Measurements from ENCODE around the gene ITPR3. TPM values are rescaled to one million over a fixed set of nuclear protein-coding genes. Genes with fewer than 3 reads are reported as not detected.
A peak's percentile ranks its signal among the peaks of the same experiment; 100 is the strongest.

The ITPR3 gene
- total RNA-seq, 1 donor from 2014 or later, result 8.0 TPM

DNA sequence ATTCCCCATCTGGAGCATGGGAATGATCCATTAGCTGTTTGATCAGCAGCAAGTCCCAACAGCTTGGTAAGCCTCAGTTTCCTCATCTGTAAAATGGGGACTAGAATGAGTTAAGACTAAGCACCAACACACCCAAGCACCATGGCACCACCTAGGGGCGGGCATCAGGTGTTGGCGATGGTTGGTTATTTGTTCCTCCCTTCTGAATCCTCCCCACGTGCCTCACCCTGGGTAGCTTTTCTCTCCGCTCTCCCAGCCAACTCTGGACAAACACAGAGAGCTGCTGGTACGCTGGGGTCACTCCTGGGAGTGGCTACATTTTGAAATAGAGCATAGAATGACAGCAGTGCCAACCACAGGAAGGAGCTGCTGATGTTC, 13.3 kb upstream of the ITPR3 start:
- no peak for ATAC-seq
- intact Hi-C loops (cut with DNase I), result loop anchor here (2.0 kb wide), 1 partner anchor 17 kb away; no protein-coding TSS in a partner anchor
- no peak for DNase-seq (ENCODE audit: missing footprints)

DNA sequence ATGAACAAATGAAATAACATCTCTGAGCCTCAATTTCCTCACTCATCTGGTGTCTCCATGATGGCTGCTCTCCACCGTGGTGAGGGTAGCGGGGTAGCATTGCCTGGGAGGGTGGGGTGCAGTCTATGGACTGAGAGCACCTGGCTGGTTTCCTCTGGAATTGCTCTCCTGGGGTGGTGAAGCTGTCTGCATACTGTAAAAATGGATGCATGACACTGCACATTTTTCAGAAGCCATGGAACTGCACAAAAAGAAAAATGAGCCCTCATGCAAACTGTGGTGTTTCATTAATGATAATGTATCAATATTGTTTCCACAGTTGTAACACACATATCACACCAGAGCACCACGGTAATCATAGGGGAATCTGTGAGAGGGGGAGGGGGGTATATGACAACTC, 12.1 kb upstream of the ITPR3 start:
- intact Hi-C loops (cut with DNase I), result loop anchor here (2.0 kb wide), 1 partner anchor 18 kb away; no protein-coding TSS in a partner anchor
- DNase-seq (ENCODE audit: missing footprints), result no peak
- no peak for ATAC-seq

DNA sequence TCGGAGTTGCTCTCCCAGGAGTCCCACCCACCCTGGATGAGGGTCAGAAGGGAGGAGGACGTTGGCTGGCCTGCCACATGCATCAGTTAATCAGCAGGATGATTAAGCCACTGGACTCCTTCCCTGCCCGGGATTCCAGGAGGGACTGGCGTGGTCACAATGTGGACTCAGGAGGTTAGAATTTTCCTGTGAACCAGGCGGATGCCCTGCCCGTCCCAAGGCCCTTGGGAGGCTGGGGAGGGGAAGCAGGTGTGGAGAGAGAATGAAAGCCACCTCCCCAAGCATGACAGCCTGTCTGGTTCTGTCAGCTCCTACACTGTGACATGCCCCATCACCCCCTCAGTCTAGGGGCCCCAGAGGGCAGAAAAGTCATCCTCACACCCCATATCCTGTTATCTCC, 11.6 kb upstream of the ITPR3 start:
- ATAC-seq, result peak; percentile 77
- intact Hi-C loops (cut with DNase I), result loop anchor here (2.0 kb wide), 1 partner anchor 19 kb away; no protein-coding TSS in a partner anchor

DNA sequence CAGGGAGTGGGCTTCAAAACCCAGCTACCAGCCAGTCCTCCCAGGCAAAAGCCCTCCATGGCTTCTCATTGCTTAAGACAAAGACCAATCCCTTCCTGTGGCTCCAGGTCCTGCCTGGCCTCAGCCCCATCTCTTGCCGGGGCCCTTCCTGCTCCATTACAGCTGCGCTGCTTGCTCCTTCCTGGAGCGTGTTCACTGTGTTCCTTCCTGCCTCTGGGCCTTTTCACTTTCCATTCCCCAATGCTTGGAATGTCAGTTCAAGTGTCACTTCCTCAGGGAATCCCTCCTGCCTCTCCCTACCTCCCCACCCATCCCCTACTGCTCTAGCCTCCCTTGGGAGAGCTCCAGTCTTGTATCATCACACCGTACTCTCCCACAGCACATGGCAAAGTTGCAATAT, 11.1 kb upstream of the ITPR3 start:
- ATAC-seq, result no peak
- intact Hi-C loops (cut with DNase I), result no loop called here
- DNase-seq (ENCODE audit: missing footprints), result no peak

More for the DNA sequence above, 11.6 kb upstream of the ITPR3 start:
- peak; percentile 76 for DNase-seq (ENCODE audit: missing footprints)

DNA sequence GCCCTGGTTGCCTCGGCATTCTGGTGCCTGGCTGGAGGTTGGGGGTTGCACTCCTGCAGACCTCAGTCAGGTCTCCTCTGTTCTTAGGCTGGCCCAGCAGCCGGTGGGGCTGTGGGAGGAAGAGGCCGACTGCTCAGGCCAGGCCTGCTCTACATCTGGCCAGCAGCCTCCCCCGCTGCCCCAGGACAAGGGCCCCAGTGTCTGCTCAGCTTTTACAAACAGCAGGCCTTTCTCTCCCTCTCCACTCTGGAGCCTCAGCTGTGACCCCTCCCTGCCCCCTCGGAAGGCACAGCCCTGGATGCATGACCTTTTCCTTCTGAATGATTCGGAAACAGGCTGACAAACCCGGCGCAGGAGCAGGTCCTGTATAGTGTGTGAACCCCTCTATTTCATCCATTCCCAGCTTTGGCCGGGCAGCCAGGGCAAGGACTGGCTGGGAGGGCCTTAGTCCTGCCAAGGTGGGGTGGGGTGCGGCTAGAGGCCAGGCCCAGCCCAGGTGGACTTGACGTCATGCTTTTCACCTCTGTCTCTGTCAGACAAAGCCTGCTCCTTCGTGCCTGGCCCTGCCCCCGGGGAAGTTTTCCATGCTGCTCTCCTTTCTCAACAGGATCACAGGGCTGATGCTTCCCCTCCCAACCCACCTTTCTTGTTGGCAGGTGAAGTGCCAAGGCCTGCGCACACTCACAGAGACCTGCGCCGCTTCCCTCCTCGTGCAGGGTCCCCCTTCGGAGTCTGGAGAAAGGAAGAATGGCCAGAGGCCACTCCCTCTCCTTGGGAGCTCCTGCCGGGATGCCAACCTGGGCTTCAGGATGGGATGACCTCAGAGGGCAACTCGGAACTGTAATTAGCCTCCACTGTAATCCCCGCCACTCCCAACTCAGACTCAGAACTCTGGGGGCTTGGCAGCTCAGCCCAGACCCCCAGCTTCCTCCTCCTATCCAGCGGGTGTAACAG, 10.1 kb upstream of the ITPR3 start:
- ATAC-seq (peak; percentile 58), DNase-seq (ENCODE audit: missing footprints) (no peak)
- intact Hi-C loops (cut with DNase I), result no loop called here

DNA sequence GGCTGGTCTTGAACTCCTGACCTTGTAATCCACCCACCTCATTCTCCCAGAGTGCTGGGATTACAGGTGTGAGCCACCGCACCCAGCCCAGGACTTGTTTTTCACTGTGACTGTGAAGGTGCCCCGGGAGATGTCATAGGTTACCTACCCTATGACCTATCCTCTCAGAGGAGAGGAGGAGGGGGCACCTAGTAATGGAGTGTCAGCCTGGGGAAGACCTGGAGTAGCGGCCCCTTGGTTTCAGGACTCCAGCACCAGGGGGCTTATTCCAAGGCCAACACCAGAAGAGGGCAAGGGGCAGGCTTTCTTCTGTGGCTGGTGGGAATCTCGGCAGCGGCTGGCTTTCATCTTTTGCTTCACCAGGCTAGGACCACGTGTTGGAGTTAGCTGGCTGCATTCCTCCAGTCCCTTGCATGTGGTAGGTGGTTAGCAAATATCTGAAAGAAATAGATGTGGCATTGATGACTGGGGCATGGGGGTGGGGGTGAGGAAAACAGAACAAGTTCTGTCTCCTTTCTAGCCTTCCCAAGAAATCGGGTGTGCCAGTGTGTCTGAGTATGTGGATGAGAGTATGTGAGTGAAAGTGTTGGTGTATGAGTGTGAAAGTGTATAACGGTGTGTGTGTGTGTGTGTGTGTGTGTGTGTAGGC, 7.9 kb upstream of the ITPR3 start:
- no peak for ATAC-seq
- intact Hi-C loops (cut with DNase I), result no loop called here
- DNase-seq (ENCODE audit: missing footprints), result no peak

DNA sequence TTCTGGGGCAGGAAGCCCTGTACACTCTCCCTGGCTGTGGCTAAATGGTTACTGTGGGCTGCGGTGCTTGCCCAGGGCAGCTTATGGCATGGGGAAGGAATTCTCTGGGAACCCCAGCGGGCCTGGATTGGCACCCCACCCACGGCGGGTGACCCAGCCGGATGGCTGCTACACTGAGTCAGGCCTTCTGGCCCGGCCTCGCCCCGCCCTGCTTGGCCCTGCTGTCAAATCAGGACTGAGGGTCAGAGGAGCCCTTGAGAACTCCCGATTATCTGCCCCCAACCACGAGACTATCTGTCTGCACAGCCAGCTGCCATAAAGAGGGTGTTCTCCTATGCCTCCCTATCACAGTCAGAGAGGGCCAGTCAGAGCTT, 7.3 kb upstream of the ITPR3 start:
- intact Hi-C loops (cut with DNase I), result no loop called here
- ATAC-seq (no peak), DNase-seq (ENCODE audit: missing footprints) (no peak)

DNA sequence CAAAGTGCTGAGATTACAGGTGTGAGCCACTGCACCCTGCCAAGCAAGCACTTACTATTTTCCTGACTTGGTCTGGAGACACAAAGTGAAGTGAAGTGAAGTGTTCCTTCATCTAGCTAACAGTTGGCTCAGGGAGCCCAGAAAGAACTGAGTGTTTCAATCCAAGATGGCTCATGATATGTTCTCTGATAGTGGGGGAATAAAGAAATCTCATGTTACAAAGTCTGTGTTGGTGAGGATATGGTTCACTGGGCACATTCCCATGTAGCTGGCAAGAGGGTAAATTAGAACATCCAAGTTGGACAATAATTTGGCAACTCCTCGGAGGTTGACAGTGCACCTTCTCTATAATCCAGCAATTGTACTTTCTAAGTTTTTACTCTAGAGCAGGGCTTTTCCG, 5.0 kb upstream of the ITPR3 start:
- no peak for ATAC-seq
- intact Hi-C loops (cut with DNase I), result no loop called here
- no peak for DNase-seq (ENCODE audit: missing footprints)

GRCh38 chr6:33616913-33617312, 4.2 kb upstream of the ITPR3 start:
- intact Hi-C loops (cut with DNase I), result no loop called here
- DNase-seq (ENCODE audit: missing footprints) (no peak), ATAC-seq (no peak)

DNA sequence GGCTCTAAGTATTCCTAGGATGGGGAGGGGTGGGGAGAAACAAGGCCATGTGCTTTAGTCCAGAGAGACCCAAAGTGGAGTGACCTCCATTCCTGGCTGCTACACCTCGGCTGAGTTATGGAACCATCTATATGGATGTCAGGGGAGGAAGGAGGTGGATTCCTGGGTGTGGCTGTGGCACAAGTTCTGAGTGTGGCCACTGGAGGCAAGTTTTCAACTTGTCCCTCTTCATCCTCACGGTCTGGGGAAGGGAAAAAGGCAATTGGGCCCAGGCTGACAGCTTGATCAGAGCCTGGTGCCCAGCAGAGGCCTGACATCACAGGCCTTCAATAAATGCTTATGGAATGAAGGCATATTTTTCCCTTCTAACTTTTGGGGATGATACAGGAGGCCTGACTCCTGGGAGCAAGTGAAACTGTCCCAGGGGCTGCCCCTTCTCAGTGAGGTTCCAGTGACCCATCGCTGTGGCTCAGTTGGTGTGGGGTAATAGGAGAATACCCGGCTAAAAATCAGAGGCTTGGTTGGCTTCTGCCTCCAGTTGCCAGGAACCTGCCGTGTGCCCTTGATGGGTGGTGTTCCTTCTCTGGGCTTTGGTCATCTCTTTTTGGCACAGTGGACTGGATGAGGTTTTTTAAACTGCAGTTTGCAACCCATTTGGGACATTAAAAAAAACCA, 1.8 kb upstream of the ITPR3 start:
- intact Hi-C loops (cut with DNase I), result no loop called here
- DNase-seq (ENCODE audit: missing footprints) (no peak), ATAC-seq (no peak)

DNA sequence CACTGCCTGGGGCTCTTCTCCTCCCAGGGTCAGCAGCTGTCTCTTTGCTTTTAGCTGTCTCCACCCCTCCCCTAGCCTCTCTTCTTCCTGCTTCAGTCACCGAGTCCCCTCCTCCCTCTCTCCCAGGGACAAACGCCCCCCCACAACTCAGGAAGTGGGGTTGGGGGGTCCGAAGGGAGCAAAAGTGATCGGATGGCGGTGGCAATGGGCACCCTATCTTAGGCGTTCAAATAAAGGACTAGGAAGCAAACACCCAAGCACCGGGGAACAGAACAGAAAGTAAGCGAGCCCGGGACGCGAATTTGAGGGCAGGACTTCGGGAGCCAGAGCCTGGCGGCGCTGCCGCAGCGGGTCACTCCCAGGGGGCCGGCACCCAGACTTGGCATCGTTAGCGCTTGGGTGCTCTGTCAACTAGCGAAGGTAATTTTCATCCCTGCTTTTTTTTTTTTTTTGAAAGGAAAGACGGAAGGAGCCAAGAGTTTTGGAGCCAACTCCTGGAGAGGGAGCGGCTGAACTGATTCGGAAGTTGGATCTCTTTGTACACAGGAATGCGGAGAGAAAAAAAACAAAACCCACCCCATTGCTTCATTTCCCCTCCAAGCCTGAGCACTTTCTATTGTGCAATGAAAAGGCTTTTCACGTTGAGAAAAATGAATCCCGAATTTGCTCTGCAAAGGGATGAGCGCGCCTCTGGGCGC, 815 bp upstream of the ITPR3 start:
- intact Hi-C loops (cut with DNase I), result loop anchor here (5.0 kb wide), 1 partner anchor 33 kb away; no protein-coding TSS in a partner anchor
- ATAC-seq (peak; percentile 42), DNase-seq (ENCODE audit: missing footprints) (peak; percentile 79)

DNA sequence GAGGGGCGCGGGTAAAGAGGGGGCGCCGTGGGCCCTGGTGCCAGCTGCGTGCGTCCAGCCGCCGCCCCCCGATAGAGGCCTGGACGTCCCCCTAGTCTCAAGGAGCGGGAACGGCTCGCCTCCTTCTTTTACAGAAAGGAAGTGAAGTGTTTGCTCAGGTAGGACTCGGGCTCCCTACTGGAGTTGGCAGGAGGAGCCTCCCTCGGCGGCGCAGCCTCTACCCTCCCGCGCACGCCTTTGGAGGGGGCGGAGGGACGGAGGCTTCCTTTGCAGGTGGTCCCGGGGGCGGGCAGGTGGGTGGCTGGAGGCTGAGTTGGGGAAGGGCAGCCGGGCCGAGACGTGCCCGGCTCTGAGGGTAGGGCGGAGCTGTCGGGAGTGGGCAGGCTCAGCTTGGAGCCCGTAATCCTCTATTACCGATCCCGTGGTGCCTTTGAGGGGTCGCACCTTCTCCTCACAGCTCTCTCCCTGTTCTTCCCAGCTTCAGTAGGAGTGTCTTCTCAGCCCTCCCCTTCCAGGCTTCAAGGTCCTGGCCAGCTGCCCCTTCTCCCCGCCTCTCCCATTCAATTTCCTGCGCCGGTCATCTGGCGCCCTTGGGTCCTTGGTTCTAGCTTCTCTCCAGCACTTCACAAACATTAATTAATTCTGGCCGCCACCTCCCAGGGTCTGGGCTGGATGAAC, 728 bp downstream of the ITPR3 start:
- ATAC-seq (peak; percentile 33), DNase-seq (ENCODE audit: missing footprints) (no peak)
- intact Hi-C loops (cut with DNase I), result loop anchor here (5.0 kb wide), 1 partner anchor 35 kb away; no protein-coding TSS in a partner anchor

DNA sequence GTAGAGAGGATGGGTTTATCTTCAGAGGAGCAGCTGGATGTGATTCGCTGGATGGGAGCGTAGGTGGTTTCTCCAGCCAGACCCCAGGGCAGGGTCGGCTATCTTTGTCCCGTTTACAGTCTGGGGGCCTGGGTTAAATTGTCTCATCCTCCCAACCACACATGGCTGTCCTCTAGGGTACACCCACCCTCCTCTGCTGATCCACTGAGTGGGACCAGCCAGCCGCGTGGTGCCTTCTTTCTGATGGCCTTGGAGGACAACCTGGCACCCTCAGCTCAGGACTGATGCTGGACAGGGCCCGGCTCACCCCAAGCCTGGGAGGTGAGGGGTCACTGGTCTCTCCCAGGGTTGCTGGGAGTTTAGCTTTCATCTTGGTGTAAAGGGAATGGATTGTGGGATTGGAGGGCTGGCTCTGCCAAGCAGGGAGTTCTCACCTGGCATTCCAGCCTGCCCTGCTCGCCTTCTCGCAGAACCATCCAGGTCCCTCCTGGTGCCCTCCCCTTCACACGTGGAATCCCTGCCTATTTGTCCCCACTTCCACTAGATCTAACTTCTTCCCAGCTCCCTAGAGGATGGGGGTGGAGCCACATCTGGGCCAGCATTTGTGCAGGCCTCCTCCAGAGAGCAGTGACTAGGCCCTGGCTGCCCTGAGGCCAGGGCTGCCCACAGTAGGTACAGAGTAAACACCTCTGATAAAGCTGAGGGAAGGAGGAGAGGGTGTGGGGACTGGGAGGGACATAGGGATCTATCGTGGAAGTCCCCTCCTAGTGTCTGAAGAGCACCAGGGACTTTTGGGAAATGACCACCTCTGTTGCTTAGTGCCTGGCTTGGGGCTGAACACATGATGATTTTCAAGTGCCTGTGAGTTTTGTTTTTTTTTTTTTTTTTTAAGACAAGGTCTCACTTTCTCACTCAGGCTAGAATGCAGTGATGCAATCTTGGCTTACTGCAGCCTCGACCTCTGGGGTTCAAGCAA, 1.6 kb downstream of the ITPR3 start:
- ATAC-seq (peak; percentile 30), DNase-seq (ENCODE audit: missing footprints) (no peak)
- intact Hi-C loops (cut with DNase I), result loop anchor here (5.0 kb wide), 1 partner anchor 35 kb away; no protein-coding TSS in a partner anchor

GRCh38 chr6:33623895-33624381, 2.8 kb downstream of the ITPR3 start:
- intact Hi-C loops (cut with DNase I), result loop anchor here (5.0 kb wide), 1 partner anchor 37 kb away; no protein-coding TSS in a partner anchor
- no peak for DNase-seq (ENCODE audit: missing footprints)
- no peak for ATAC-seq

DNA sequence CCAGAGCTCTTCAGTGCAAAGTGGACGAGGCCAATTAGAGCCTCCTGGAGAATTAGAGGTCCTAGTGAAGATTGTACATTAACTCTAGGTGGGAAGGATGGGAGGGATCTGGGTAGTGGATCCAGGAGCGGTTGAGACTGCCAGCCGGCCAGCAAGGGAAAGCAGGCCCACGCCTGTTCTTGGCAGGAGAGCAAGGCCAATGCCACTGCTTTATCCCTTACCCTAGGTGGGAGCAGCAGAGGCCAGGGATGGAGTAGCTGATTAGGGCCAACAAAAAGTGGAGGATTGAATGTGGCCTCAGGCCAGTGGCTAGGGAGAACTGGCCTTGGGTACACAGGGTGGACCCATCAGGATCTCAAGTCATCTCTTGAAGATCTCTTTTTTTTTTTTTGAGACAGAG, 3.7 kb downstream of the ITPR3 start:
- no peak for DNase-seq (ENCODE audit: missing footprints)
- ATAC-seq, result no peak
- intact Hi-C loops (cut with DNase I), result loop anchor here (5.0 kb wide), 1 partner anchor 38 kb away; no protein-coding TSS in a partner anchor

GRCh38 chr6:33627876-33628275, 6.8 kb downstream of the ITPR3 start:
- ATAC-seq (peak; percentile 24), DNase-seq (ENCODE audit: missing footprints) (no peak)
- intact Hi-C loops (cut with DNase I), result no loop called here
